ENCODE results near the gene CRHR2.

Gene CRHR2

DNA sequence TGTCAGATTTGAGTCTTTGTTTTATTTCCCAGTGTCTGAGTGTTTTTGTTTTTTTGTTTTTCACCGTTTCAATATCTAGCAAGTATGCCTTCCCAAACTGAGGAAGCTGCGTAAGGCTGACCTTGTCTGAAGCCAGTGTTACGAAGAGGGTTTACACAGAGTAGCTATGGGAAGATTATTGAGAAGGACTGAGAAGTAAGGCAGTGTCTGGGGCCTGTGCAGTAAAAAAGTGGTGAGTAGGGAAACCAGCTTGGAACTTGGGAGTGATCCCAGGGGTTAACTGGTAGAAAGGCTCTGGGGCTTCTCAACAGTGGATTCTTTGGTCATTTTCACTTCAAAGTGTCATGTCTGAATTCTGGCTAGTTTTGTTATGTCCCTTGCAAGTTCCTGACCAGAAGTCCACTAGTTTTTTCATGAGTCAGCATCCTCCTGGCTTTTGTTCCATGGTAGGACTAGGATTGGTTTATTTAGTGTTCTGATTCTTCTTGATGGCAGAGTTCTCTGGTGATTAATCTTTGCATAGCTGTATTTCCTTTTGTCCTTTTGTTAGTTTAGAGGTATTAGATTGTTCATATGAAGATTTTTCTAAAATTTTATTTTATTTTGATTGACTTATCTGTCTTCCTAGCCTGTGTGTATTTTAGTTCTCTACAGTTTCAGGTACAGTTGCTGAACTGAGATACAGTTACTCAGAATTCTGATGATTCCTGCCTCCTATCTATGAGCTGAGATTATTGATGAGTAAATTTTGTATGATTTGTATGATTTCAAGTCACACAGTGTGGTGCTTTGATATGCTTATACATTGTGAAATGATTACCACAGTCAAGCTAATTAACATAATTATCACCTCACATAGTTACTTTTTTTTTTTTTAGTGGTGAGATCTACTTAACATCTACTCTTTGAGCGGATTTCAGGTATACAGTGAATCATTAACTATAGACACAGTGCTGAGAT, 68.6 kb downstream of the CRHR2 start:
- DNase-seq: no peak

DNA sequence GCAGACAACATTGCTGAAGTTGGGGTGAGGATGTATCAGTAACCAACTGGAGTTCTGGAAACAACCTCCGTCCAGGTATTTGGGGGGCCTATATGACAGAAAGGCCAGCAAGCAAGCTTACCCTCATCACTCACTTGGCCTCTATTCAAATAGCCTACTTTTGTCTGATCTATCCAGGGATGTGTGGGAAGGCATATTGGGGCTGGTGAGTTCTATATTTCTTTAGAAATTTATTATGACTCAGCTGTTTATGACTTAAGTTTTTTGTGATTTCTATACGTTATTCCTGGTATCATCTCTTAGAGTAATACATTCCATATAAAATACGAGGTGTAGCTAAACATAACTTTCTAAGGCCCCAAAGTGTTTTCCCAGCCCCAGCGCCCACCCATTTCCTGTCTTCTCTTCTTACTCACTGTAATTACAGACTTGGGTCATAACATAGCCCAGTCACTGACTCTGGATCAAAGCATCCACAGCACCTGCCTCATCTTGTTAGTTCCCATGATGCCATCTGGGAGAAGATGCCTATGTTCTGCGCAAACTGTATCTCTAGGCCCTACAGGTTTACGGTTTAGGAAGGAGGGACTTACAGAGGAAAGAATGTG, 69.5 kb downstream of the CRHR2 start:
- no peak for DNase-seq

DNA sequence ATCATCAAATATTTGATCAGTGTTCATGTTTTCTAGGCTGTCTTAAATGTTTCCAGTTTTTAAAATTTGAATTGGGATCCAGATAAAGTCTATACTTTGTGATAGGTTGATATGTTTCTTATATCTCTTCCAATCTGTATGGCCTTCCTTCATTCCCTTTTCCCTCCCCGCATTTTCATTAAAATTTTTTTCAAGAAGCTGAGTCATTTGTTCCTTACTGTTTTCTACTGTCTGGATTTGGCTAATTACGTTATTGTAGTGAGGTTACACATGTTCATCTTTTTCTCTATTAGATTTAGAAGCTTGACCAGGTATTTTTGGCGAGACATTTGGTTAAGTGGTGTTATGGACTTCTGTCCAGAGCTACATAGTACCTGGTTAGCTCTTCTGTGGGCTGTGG, 76.4 kb downstream of the CRHR2 start:
- DNase-seq: no peak

DNA sequence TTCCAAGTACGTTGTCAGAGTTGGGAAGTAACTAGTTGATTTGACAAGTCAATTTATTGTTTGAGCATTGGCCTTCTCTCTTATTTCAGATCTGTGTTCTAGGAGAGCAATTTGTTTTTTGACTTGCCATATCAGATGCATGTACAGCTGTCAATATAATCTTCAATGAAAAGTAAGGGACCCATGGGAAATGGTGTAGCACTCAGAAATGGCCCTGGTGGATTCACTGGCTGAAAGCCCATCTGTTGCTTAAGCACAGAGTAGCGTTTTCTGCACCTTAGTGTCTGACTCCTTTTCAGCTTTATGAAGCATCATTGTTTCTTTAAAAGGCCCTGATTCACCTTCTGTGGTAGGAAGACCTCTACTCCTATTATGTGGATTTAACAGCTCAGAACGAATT, 77.4 kb downstream of the CRHR2 start:
- no peak for DNase-seq
